Measurements from ENCODE around the gene FN3KRP.

Gene FN3KRP

DNA sequence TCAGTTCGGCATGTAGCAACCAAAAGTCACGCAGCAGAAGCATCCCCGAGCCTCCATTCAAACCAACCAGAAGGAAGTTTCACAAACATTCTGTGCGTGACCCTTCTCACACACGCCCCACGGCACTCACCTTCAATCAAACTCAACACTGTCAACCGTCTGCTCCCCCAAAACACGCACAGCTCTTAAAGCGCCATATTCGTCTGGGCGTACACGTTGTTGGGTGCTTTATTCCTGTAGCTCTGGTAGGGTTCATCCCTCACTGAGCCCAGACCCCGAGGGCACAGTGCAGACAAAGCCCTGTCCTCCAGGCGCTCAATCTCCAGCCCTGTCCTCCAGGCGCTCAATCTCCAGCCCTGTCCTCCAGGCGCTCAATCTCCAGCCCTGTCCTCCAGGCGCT lies 20.2 kb upstream of the FN3KRP start:
- Mint-ChIP-seq H3K9me3 (peaks cover 17% of the 10 kb centered on the region), H3K27ac (no peak overlapping the region), H3K27me3 (ENCODE audit: low read depth) (peaks cover 10% of the 10 kb centered on the region), H3K36me3 (ENCODE audit: low read depth) (peaks cover 6% of the 10 kb centered on the region), H3K4me3 (peak overlapping the region; percentile 18), H3K4me1 (ENCODE audit: low read depth) (peaks cover 2% of the 10 kb centered on the region)
- no peak for DNase-seq (ENCODE audit: low spot score)

DNA sequence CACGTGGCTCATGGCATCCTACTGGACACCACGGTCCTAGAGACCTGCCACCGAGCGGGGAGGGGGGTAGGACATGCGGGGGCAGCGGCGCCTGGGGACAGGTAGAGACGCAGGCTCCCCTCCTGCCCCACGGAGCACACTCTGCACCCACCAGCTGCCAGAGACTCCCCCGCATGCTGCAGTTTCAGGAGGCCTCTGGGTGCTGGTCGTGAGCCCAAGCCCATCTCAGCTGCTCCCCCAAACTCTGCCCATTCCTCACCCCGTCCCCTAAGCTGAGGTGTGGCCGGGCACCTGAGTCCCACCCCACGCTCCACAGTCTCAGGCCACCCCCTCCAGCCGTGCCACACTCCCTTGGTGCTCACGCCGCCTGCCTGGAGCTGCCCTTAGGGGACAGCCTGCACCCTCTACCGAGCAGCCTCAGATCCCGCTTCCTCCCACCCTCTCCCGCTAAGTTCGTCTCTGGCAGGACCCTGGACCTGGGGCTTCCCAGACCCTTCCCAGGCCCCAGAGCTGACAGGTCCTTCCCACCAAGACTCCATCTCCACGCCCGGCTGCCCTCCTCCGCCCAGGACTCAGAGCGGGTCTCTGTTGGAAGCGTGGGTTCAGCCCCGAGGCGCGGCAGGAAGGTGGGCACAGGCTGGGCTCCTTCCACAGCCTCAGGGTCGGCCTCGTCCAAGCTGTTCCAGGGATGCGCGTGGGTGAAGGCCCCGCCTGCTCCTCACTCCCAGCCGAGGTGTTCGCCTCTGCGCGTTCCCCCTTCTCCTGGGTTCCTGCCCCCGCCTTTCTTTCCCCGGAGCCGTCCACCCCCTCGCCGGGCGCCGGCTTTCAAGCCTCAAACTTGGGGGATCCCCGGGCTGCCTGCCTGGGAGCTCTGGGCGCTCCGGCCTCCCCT lies 19.3 kb upstream of the FN3KRP start:
- Mint-ChIP-seq H3K4me1 (ENCODE audit: low read depth) (peaks cover 2% of the 10 kb centered on the region), H3K4me3 (peak overlapping the region; percentile 49), H3K27ac (no peak overlapping the region), H3K36me3 (ENCODE audit: low read depth) (peaks cover 6% of the 10 kb centered on the region), H3K9me3 (peaks cover 17% of the 10 kb centered on the region), H3K27me3 (ENCODE audit: low read depth) (peaks cover 10% of the 10 kb centered on the region)
- no peak for DNase-seq (ENCODE audit: low spot score)

DNA sequence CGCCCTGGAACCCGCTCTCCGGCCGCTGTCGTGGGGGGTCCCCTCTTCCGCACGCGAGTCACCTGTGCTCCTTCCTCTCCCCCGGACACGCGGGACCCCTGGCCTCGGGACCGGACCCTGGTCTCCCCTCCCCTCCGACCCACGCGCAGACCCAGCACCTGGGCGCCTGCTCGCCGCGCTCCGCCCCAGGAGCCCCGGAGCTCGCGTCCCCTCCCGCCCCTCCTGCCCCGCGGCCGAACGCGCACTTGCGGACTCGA lies 18.8 kb upstream of the FN3KRP start:
- Mint-ChIP-seq H3K4me3 (no peak overlapping the region), H3K27ac (no peak overlapping the region), H3K9me3 (peaks cover 17% of the 10 kb centered on the region), H3K27me3 (ENCODE audit: low read depth) (peaks cover 10% of the 10 kb centered on the region), H3K4me1 (ENCODE audit: low read depth) (peaks cover 2% of the 10 kb centered on the region), H3K36me3 (ENCODE audit: low read depth) (peaks cover 6% of the 10 kb centered on the region)
- DNase-seq (ENCODE audit: low spot score) = no peak

DNA sequence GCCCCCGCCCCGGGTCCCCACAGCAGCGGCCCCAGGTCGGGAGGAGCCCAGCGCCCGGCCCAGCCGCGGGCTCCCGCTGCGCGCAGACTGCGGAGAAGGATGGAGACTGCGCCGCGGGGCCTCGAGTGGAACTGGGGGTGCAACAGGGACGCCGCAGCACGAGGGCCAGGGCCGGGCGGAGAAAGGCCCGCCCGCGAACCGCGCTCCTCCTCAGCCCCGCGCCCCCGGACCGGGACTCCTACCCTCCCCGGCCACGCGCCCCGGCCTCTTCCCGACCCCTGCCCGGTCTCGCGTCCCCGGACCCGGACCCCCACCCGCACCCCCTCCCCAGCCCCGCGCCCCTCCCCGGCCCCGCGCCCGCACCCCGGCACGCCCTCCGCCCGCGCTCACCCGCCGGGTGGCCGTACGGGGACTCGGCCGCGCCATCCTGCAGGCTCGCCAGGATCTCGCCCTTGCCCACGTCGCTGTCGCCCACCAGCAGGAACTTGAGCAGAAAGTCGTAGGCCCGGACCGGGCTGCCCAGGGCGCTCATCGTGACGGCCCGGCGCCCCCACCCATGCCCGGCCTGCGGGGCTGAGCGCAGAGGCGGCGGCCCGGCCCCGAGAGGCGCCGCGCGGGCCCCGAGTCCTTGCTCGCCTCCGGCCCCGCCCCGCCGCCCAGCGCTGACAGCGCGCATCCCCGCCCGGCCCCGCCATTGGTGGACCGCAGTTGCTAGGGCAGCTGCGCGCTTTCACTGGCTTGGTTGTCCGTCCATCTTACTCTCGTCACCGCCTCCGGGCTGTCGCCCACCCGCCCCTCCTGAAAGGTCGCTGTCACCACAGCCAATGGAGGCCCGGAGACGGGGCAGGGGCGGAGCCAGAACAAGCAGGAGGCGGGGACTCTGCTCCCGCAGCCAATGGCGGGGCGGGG lies 18.2 kb upstream of the FN3KRP start, which contains the start of gene RAB40B:
Gene RAB40B (minus strand): TSS at position 634 of the 909 bp plus-strand sequence. CDS start 102 bp downstream, at position 532.
- H3K9me3 Mint-ChIP-seq = peaks cover 17% of the 10 kb centered on the region
- peak; percentile 97 for DNase-seq (ENCODE audit: low spot score)
- peak within 1 kb of the TSS; percentile 85 for H3K4me3 Mint-ChIP-seq
- H3K4me1 Mint-ChIP-seq (ENCODE audit: low read depth) = peaks cover 2% of the 10 kb centered on the region
- H3K27me3 Mint-ChIP-seq (ENCODE audit: low read depth) = peaks cover 10% of the 10 kb centered on the region
- H3K27ac Mint-ChIP-seq = no peak within 1 kb of the TSS
- peaks cover 6% of the 10 kb centered on the region for H3K36me3 Mint-ChIP-seq (ENCODE audit: low read depth)

DNA sequence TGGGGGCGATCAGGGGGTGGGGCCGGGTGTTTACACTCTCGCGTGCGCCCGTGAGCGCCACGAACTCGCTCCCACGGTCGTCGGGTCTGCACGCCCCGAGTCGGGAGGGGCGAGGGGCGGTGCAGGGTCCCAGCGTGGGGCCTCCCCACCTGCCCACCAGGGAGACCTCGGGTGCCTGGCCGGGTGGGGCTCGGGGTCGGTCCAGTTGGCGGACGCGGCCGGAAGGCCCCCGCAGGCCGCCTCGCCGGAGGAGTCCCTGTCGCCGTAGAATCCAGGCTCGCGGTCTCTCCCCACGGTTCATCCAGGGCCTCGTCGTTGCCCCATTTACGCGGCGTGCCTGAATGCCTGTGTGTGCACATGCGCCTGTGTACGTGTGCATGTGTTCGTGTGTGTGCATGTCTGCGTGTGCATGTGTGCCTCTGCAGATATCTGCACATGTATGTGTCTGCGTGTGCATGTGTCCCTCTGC lies 17.5 kb upstream of the FN3KRP start:
- DNase-seq (ENCODE audit: low spot score) = no peak
- Mint-ChIP-seq H3K4me3 (peak overlapping the region; percentile 85), H3K4me1 (ENCODE audit: low read depth) (peaks cover 2% of the 10 kb centered on the region), H3K27ac (no peak overlapping the region), H3K27me3 (ENCODE audit: low read depth) (peaks cover 10% of the 10 kb centered on the region), H3K36me3 (ENCODE audit: low read depth) (peaks cover 6% of the 10 kb centered on the region), H3K9me3 (peaks cover 12% of the 10 kb centered on the region)

DNA sequence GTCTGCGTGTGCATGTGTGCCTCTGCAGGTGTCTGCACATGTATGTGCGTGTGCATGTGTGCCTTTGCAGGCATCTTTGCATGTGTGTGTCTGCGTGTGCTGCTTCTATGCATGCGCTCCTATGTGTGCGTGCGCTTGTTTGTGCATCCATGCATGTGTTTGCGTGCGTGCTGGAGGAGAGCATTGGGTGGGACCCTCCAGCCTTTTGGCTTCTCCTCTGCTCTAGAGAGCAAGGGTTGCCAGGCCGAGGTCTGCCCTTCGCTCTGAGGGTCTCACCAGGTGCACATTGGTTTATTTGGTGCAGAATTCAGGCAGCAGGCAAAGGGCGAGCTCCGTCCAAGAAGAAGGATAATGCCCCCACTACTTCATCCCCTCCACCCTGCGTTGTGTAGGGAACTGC lies 17.0 kb upstream of the FN3KRP start:
- DNase-seq (ENCODE audit: low spot score) = no peak
- peak overlapping the region; percentile 85 for H3K4me3 Mint-ChIP-seq
- H3K9me3 Mint-ChIP-seq = peaks cover 7% of the 10 kb centered on the region
- peaks cover 2% of the 10 kb centered on the region for H3K4me1 Mint-ChIP-seq (ENCODE audit: low read depth)
- H3K27ac Mint-ChIP-seq = no peak overlapping the region
- peaks cover 3% of the 10 kb centered on the region for H3K36me3 Mint-ChIP-seq (ENCODE audit: low read depth)
- peaks cover 8% of the 10 kb centered on the region for H3K27me3 Mint-ChIP-seq (ENCODE audit: low read depth)

DNA sequence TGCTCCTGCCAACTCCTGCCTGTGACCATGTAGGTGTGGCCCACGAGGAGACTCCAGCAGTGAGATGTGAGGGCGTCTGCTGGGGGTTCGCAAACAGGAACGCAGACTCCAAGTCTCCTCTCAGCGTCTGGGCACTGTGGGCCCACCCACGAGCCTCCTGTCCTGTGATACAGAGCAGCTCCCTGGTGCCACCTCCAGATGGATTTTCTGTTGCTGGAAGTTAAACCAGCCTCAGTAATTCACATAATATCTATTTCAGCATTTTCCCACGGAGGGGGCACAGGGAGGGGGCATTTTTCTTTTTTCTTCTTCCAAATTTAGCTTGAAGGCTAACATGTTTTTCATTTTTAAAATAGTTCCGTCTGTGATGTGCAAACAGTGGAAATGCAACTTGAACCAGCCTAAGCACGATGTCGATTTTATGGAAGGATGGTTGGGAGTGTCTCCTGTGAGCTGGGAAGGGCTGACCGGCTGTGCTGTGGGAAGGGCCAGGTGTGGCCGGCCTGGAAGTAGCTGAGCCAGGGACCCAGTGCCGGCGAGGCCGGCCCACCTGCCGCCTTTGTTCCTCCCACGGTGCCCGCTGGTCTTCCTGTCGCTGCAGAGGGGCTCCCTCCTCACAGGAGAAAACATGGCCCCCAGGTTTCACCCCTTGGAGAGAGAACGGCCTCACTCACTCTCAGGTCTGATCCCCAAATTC lies 14.1 kb upstream of the FN3KRP start:
- peaks cover under 1% of the 10 kb centered on the region for H3K27me3 Mint-ChIP-seq (ENCODE audit: low read depth)
- no peaks in the 10 kb centered on the region for H3K9me3 Mint-ChIP-seq
- H3K36me3 Mint-ChIP-seq (ENCODE audit: low read depth) = no peaks in the 10 kb centered on the region
- no peak overlapping the region for H3K4me3 Mint-ChIP-seq
- H3K4me1 Mint-ChIP-seq (ENCODE audit: low read depth) = peaks cover 2% of the 10 kb centered on the region
- H3K27ac Mint-ChIP-seq = peak overlapping the region; percentile 31
- DNase-seq (ENCODE audit: low spot score) = no peak

DNA sequence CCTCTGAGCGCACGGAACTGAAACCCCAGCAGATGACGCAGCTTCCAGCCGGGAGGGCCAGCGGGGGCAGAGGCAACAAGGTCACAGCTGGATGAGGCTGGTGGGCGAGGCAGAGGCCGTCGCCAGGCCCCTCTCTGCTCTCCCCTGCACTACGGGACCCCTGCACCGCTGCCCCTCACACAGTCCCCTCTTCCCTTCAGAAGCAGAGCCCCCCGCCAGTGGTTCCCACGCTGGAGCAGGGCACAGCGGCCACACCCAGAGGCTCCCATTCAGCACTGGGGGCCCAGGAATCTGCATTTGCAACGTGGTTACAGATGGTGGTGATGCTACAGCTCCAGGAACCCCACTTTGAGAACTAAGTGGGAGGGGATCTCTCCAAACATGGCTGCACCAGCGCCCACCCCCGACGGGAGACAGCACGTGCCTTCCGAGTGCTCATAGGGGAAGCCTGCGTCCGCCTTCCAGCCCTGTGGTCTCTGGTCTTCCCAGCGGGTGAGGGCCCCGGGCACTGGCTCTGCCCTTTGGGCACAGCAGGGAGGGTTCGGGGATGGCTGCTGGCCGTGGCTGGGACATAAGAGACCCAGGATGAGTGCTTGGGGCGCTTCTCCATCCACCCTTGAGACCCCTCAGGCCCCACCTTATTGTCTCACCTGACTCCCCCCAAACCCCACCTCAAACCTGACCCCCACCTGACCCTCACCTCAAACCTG lies 13.3 kb upstream of the FN3KRP start:
- Mint-ChIP-seq H3K27me3 (ENCODE audit: low read depth) (no peaks in the 10 kb centered on the region), H3K27ac (no peak overlapping the region), H3K9me3 (no peaks in the 10 kb centered on the region), H3K4me3 (no peak overlapping the region), H3K36me3 (ENCODE audit: low read depth) (no peaks in the 10 kb centered on the region), H3K4me1 (ENCODE audit: low read depth) (peaks cover 2% of the 10 kb centered on the region)
- no peak for DNase-seq (ENCODE audit: low spot score)

DNA sequence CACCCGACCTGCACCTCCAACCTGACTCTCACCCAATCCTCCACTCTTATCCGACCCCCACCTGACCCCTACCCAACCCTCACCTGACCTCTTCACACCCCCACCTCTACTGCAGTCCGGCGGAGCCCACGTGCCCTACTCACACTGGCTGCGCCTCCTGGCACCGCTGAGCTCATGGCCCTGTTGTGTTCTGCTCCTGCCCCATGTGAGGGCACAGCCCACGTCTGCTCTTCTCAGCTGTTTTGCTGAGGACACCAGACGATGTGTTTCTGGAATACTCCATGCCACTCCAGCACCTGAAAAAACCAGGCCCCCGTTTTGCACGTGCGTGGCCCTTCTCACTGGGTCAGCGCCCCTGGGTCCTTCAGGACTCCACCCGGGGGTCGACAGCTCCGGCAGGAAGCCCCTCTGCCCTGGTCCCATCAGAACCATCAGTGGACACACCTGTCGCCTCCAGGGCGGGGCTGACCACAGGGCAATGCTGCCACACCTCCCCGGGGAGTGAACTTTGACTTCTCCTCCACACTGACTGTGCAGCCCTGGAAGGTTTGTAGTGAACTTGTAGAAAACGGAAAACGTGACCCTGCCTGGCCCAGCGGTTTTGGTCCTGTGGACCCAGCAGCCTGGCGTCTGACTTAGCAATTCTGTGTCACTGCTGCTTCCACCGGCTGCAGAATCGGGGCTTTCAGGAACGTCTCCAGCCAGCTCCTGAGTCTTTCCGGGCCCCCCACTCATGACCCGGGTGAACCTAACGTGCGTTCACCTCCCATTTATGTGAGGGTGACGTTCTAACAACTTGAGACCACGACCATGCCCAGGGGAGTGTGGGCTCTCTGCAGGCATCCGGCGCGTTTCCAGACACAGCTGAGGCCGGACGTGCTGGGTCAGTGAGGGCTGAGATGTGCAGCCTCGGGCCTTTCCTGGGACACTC lies 12.3 kb upstream of the FN3KRP start:
- no peaks in the 10 kb centered on the region for H3K4me1 Mint-ChIP-seq (ENCODE audit: low read depth)
- H3K36me3 Mint-ChIP-seq (ENCODE audit: low read depth) = no peaks in the 10 kb centered on the region
- H3K4me3 Mint-ChIP-seq = no peak overlapping the region
- no peaks in the 10 kb centered on the region for H3K9me3 Mint-ChIP-seq
- no peak overlapping the region for H3K27ac Mint-ChIP-seq
- no peaks in the 10 kb centered on the region for H3K27me3 Mint-ChIP-seq (ENCODE audit: low read depth)
- DNase-seq (ENCODE audit: low spot score) = no peak

DNA sequence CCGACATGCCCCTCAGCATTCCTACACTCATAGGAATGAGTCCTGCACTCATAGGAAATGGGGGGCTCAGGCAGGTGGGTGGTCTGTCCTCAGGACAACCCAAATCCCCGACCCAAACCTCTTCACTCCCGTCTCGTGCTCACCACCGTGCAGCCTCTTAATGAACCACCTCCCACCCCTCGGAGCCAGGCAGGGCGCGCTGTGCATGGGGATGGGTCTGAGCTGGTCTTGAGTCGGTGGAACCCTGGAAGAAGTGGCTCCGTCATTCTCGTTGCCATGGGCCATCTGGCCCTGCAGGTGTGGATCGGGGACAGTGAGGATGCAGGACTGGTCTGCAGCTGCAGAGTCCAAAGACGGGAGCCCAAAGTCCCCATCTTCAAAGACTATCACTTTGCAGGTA lies 11.6 kb upstream of the FN3KRP start:
- Mint-ChIP-seq H3K36me3 (ENCODE audit: low read depth) (no peaks in the 10 kb centered on the region), H3K4me1 (ENCODE audit: low read depth) (no peaks in the 10 kb centered on the region), H3K27me3 (ENCODE audit: low read depth) (no peaks in the 10 kb centered on the region), H3K4me3 (no peak overlapping the region), H3K27ac (no peak overlapping the region), H3K9me3 (no peaks in the 10 kb centered on the region)
- DNase-seq (ENCODE audit: low spot score) = no peak

DNA sequence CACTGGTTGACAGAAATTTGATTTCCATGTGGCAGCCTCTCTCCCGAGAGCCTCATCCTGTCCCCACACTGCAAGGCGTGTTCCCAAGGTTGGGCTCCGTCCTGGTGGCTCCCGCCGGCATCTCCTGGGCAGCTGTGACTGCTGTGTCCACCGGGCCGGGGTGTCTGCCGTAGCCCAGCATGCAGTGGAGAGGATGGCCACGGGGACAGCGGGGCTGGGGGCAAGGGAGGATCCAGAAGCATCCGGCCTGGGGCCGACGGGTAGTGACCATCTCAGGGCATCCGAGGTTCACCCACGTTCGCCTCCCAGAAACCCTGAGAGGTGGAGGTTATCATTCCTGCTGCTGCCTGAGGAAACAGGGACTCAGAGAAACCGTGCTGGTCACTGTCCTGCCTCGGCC lies 10.8 kb upstream of the FN3KRP start:
- no peaks in the 10 kb centered on the region for H3K27me3 Mint-ChIP-seq (ENCODE audit: low read depth)
- no peaks in the 10 kb centered on the region for H3K9me3 Mint-ChIP-seq
- H3K4me1 Mint-ChIP-seq (ENCODE audit: low read depth) = no peaks in the 10 kb centered on the region
- no peak overlapping the region for H3K27ac Mint-ChIP-seq
- DNase-seq (ENCODE audit: low spot score) = no peak
- H3K36me3 Mint-ChIP-seq (ENCODE audit: low read depth) = no peaks in the 10 kb centered on the region
- H3K4me3 Mint-ChIP-seq = no peak overlapping the region

DNA sequence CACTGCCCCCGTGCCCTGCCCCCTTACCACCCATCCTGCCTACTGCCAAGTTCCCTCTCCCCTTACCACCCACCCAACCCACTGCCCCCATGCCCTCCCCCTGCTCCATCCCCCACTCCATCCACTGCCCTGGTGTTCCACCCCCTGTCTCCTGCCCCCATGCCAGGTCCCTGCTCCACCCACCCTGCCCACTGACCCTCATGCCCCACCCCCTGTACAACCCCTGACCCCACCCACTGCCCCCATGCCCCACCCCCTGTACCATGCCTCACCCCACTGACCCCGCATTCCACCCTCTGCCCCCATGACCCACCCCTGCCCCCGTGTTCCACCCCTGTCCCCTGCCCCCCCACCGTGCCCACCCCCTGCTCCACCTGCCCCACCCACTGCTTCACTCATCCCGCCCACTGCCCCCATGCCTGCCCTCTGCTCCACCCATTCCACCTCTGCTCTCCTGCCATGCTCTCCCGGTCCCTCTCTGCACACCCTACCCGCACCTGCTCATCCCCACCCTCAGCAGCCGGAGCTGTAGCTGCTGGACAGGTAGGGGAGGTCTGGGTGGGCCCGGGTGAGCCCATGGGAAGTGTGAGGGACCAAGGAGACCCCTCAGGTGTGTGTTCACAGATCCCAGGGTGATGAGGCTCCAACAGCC lies 7.4 kb upstream of the FN3KRP start:
- Mint-ChIP-seq H3K36me3 (ENCODE audit: low read depth) (no peaks in the 10 kb centered on the region), H3K4me3 (no peak overlapping the region), H3K27me3 (ENCODE audit: low read depth) (no peaks in the 10 kb centered on the region), H3K4me1 (ENCODE audit: low read depth) (no peaks in the 10 kb centered on the region), H3K9me3 (no peaks in the 10 kb centered on the region), H3K27ac (no peak overlapping the region)
- no peak for DNase-seq (ENCODE audit: low spot score)
